GM18909 (cell line): ENCODE data around the gene HCAR1.
A peak's percentile ranks its signal among the peaks of the same experiment; 100 is the strongest.
"Not testable (repeated sequence)": the region's sequence is repeated elsewhere in the genome, so short reads cannot be mapped to it uniquely, and the experiment has no call there.

Source experiments
- ATAC-seq: cut with Tn5 transposase; IDR thresholded peaks from one replicate; pipeline ENCODE4 v1.9.1; 2021; ENCODE audit warnings: mild to moderate bottlenecking; ENCODE audit not compliant: unreplicated experiment, poor library complexity

HCAR1 gene, protein sequence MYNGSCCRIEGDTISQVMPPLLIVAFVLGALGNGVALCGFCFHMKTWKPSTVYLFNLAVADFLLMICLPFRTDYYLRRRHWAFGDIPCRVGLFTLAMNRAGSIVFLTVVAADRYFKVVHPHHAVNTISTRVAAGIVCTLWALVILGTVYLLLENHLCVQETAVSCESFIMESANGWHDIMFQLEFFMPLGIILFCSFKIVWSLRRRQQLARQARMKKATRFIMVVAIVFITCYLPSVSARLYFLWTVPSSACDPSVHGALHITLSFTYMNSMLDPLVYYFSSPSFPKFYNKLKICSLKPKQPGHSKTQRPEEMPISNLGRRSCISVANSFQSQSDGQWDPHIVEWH

GRCh38 chr12:122730215-122731014 is at the start of gene HCAR1:
HCAR1 (minus strand) TSS chr12:122730844; CDS start chr12:122730339, 505 bp downstream.
- no peak for ATAC-seq

GRCh38 chr12:122757568-122757967 is 26.9 kb upstream of the HCAR1 start:
- no peak for ATAC-seq

DNA sequence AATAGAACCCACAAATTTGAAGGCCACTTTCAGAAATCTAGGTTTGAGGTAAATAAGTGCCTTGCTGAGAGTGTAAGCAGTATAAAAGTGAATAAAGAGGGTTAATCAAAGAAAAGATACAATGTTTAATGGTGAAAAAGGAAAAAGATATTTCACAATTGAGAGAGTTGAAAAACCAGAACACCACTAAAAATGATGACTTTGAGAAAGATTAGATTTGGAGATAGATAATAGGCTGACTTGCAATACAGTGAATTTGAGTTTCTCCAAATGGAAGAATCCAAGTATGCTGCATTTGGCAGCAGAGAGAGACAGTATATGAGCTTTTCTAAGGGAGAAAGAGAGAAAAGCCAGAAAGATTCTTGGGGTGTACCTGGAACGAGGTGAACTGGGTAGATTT is 24.1 kb upstream of the HCAR1 start:
- no peak for ATAC-seq

- no peak for ATAC-seq
Measured at GRCh38 chr12:122753319-122753650, 22.6 kb upstream of the HCAR1 start.

DNA sequence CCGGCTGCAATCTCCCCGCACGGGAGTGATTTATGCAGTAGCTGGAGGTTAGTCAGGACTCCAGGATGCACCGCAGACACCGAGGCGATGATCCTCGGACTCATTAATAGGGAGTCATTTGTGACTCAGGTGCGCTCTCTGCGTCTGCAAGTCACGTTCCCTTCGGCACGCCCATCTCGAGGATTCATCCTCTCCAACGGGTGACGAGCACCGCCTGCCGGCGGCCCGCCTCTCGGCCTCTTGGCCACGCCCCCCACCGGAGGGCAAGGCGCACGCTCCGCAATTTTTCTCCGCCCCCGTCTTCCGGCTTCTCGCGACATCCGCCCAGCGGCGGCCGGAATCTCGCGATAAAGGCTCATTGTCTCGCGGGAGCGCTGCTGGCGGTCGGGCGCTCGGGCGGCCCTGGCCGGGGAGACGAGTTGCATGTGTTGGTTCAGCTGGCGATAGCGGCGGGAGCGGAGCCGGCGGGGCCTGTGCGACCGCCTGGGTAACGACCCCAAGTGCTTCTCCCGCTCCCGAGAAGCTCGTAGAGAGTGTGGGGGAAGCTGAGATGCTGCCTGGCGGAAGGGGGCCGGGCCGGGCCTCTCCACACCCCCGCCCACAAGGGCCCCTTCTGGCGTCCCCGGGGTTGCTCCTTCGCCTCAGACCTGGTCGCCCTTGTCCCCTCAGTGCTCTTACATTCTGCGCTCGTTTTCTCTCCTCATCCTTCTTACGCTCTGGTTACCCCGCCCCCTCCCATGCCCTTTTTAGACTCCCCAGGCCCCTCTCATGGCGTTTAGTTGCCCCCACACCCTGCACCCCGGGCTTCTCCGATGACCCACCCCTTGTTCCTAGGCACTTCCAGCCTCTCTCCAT is 22.0 kb upstream of the HCAR1 start, which contains the start of gene DENR:
TSS of gene DENR (plus strand) at position 361 of the 855 bp plus-strand sequence. CDS start 878 bp downstream, outside the sequence.
- ATAC-seq: peak; percentile 95

GRCh38 chr12:122750781-122751515 is 20.3 kb upstream of the HCAR1 start:
- not testable (repeated sequence) for ATAC-seq

GRCh38 chr12:122749569-122750332 is 19.1 kb upstream of the HCAR1 start:
- ATAC-seq: no peak

GRCh38 chr12:122747224-122748135 is 16.8 kb upstream of the HCAR1 start:
- no peak for ATAC-seq

DNA sequence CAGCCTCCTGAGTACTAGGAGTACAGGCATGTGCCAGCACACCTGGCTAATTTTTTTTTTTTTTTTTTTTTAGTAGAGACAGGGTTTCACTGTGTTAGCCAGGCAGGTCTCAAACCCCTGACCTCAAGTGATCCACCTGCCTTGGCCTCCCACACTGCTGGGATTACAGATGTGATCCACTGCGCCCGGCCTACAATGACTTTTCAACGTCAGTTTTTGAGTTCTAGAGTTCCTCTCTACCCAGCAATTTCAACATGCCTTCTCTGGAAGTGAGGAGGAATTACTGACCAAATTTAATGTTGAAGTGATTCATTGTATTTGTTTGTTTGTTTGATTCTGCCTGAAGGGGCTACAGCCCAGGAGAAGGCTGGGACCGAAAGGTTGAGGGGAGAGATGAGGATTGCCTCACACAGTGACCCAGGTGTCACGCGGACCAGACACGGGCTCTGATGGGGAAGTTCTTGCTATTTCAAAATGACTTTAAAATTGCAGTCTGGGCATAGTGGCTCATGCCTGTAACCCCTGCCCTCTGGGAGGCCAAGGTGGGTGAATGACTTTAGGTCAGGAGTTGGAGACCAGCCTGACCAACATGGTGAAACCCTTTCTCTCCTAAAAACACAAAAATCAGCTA is 13.4 kb upstream of the HCAR1 start:
- ATAC-seq: no peak

- no peak for ATAC-seq
Measured at GRCh38 chr12:122740351-122740750, 9.7 kb upstream of the HCAR1 start.

DNA sequence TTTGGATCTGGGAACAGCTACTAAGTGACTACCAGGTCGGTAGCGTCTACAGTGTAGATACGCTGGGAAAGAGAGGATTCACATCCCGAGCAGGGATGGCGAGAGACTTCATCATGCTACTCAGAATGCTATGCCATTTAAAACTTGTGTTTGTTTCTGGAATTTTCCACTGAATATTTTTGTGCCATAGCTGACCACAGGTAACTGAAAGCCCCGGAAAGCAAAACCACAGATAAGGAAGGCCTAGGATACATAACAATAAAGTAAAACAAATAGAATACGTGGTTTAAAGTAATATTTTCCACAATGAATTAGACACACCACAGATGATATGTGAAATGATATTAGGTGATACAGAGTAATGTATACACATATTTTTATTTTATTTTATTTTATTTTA is 7.9 kb upstream of the HCAR1 start:
- ATAC-seq: no peak

DNA sequence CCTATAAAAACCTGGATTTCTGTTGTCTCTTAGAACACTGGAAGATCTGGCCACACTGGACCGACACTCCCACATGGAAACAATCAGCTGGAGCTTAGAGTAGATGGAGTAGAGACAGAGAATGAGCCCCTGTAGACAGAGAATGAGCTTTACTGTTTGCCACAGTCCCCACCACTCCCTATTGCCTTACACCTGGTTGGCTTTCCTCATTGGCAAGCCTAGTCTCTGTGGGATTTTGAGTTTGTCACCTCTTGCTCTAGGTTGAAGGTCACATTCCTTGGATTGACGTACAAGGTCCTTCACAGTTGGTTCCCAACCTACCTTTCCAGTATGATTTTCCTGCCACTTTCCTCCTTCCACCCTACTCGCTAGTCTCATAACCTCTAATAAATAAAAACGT is 2.0 kb upstream of the HCAR1 start:
- ATAC-seq: no peak

- no peak for ATAC-seq
Measured at GRCh38 chr12:122732170-122732569, 1.5 kb upstream of the HCAR1 start.

GRCh38 chr12:122729583-122730214 is 945 bp downstream of the HCAR1 start:
- no peak for ATAC-seq

- ATAC-seq: no peak
Measured at GRCh38 chr12:122726080-122726558, 4.5 kb downstream of the HCAR1 start.

GRCh38 chr12:122725452-122726079 is 5.1 kb downstream of the HCAR1 start:
- ATAC-seq: no peak
